Activated CD4-positive, CD25-positive, alpha-beta regulatory T cell treated with anti-CD3 and anti-CD28 coated beads, Interleukin-2, amount 50 U/mL, for 16 hours (primary cell): ENCODE results near the gene CELA1.

ENCODE experiments used
- DNase-seq: peaks from one replicate; pipeline ENCODE4 v3.0.0-alpha.2; 2020; ENCODE audit warnings: low read depth, low spot score

Gene CELA1

GRCh38 chr12:51374856-51375255 lies 28.4 kb upstream of the CELA1 start:
- DNase-seq = no peak

GRCh38 chr12:51374361-51374760 lies 27.9 kb upstream of the CELA1 start:
- DNase-seq = no peak

- no peak for DNase-seq
Observed at GRCh38 chr12:51373187-51373586, 26.7 kb upstream of the CELA1 start.

- DNase-seq = no peak
Observed at GRCh38 chr12:51372021-51372420, 25.5 kb upstream of the CELA1 start.

GRCh38 chr12:51371295-51371953 lies 24.9 kb upstream of the CELA1 start:
- DNase-seq = no peak

- DNase-seq = no peak
Observed at GRCh38 chr12:51370667-51371066, 24.2 kb upstream of the CELA1 start.

- no peak for DNase-seq
Observed at GRCh38 chr12:51369581-51369980, 23.1 kb upstream of the CELA1 start.

GRCh38 chr12:51368640-51369517 lies 22.4 kb upstream of the CELA1 start:
- peak; percentile 74 for DNase-seq

GRCh38 chr12:51365276-51365675 lies 18.8 kb upstream of the CELA1 start:
- DNase-seq = no peak

GRCh38 chr12:51364001-51364400 lies 17.5 kb upstream of the CELA1 start:
- DNase-seq = no peak

- no peak for DNase-seq
Observed at GRCh38 chr12:51362747-51363342, 16.4 kb upstream of the CELA1 start.

GRCh38 chr12:51362307-51362706 lies 15.8 kb upstream of the CELA1 start:
- no peak for DNase-seq

GRCh38 chr12:51361161-51362016 lies 14.9 kb upstream of the CELA1 start:
- DNase-seq = no peak

- no peak for DNase-seq
Observed at GRCh38 chr12:51360315-51360714, 13.8 kb upstream of the CELA1 start.

GRCh38 chr12:51359851-51360250 lies 13.4 kb upstream of the CELA1 start:
- no peak for DNase-seq

- DNase-seq = no peak
Observed at GRCh38 chr12:51358496-51358895, 12.0 kb upstream of the CELA1 start.

GRCh38 chr12:51357374-51358047 lies 11.0 kb upstream of the CELA1 start:
- DNase-seq = no peak

GRCh38 chr12:51351913-51352532 lies 5.5 kb upstream of the CELA1 start:
- no peak for DNase-seq

GRCh38 chr12:51349026-51349425 lies 2.5 kb upstream of the CELA1 start:
- DNase-seq = no peak

- no peak for DNase-seq
Observed at GRCh38 chr12:51348116-51348515, 1.6 kb upstream of the CELA1 start.

GRCh38 chr12:51345681-51346080 lies 798 bp downstream of the CELA1 start:
- no peak for DNase-seq
